Activated CD4-positive, alpha-beta T cell treated with anti-CD3 and anti-CD28 coated beads, Interleukin-2, Interleukin-4, amounts not matched to agents 100 ng/mL and 50 ng/mL, durations not matched to agents 16 hours and 8 hours (primary cell): Measurements from ENCODE around the gene CDCA4.

Experiments used
- DNase-seq: peaks from one replicate; pipeline ENCODE4 v3.0.0-alpha.2; 2020; ENCODE audit warnings: low spot score

Gene CDCA4

GRCh38 chr14:104975481-104976197 lies 45.2 kb downstream of the CDCA4 start:
- DNase-seq: peak; percentile 25

GRCh38 chr14:104974665-104975390 lies 46.1 kb downstream of the CDCA4 start:
- no peak for DNase-seq

- DNase-seq: no peak
Observed at GRCh38 chr14:104974146-104974541, 46.7 kb downstream of the CDCA4 start.

- DNase-seq: no peak
Observed at GRCh38 chr14:104973385-104974145, 47.3 kb downstream of the CDCA4 start.

- no peak for DNase-seq
Observed at GRCh38 chr14:104973135-104973384, 47.8 kb downstream of the CDCA4 start.

GRCh38 chr14:104972301-104973134 lies 48.4 kb downstream of the CDCA4 start:
- DNase-seq: no peak

GRCh38 chr14:104971447-104972240 lies 49.2 kb downstream of the CDCA4 start:
- DNase-seq: no peak

GRCh38 chr14:104970231-104971068 lies 50.4 kb downstream of the CDCA4 start:
- DNase-seq: no peak

GRCh38 chr14:104969741-104970230 lies 51.1 kb downstream of the CDCA4 start:
- DNase-seq: no peak

GRCh38 chr14:104968541-104969401 lies 52.1 kb downstream of the CDCA4 start:
- no peak for DNase-seq

- no peak for DNase-seq
Observed at GRCh38 chr14:104968153-104968527, 52.7 kb downstream of the CDCA4 start.

- DNase-seq: no peak
Observed at GRCh38 chr14:104967386-104968152, 53.3 kb downstream of the CDCA4 start.

GRCh38 chr14:104966981-104967385 lies 53.9 kb downstream of the CDCA4 start:
- no peak for DNase-seq

- DNase-seq: no peak
Observed at GRCh38 chr14:104966261-104966865, 54.5 kb downstream of the CDCA4 start.

GRCh38 chr14:104965561-104966231 lies 55.2 kb downstream of the CDCA4 start:
- DNase-seq: no peak

GRCh38 chr14:104964546-104964945 lies 56.3 kb downstream of the CDCA4 start:
- DNase-seq: no peak
